HepG2 (cell line): ENCODE measurements around the gene PRODH. TPM values are rescaled to one million over a fixed set of nuclear protein-coding genes. Genes with fewer than 3 reads are reported as not detected.
"Not testable (repeated sequence)": the region's sequence is repeated elsewhere in the genome, so short reads cannot be mapped to it uniquely, and the experiment has no call there.

ENCODE experiments used
- ATAC-seq: fragments of 200-7000 bp; cut with Tn5 transposase; 3 replicates; pipeline ENCODE4 v1.9.1; 2020; ENCODE audit warnings: mild to moderate bottlenecking, moderate library complexity
- BruUV-seq: library from RNA; stranded (reverse); fragments of 400-500 nt; replicated peaks from 2 replicates; lab custom pipeline; 2021; lab: Mats Ljungman, UMichigan
- CTCF ChIA-PET: fragments of 300-600 bp; formaldehyde crosslinking; extraction: SDS; loops from one replicate; lab custom pipeline; 2021; ENCODE audit warnings: low total read pairs, inconsistent platforms, low intra/inter-chr PET ratio; lab: Yijun Ruan, JAX
- POLR2A ChIA-PET: fragments of 350-600 bp; sonication (Branson Sonifier 250); formaldehyde crosslinking; loops from one replicate; lab custom pipeline; 2020; ENCODE audit warnings: antibody characterized with exemption, inconsistent platforms; lab: Yijun Ruan, JAX
- DNase-seq: peaks from one replicate; pipeline ENCODE4 v3.0.0-alpha.2; 2015; ENCODE audit warnings: low spot score
- FAIRE-seq: peaks from 3 replicates; lab custom pipeline; 2011; peaks lifted over from hg19 to GRCh38; lab: Jason Lieb, UNC
- H2AFZ ChIP-seq: one replicate; pipeline ENCODE4 v1.6.1; 2011; ENCODE audit warnings: low read length, inconsistent platforms
- H3K27ac ChIP-seq: fragments of 300-600 bp; 3 replicates; pipeline ENCODE4 v1.8.0; 2011; ENCODE audit warnings: mixed run types, mild to moderate bottlenecking, mixed read lengths, low read length, inconsistent platforms; ENCODE audit not compliant: insufficient read depth; ENCODE audit errors: extremely low read length
- H3K27me3 ChIP-seq, 2 experiments: fragments of 200-600 bp in 1 of 2; 2 replicates in 1 of 2; 3 replicates in 1 of 2; pipeline versions ENCODE4 v1.6.0 to v1.8.0; 2011; ENCODE audit warnings: low read length in 2 of 2, mild to moderate bottlenecking in 2 of 2, moderate library complexity in 2 of 2, inconsistent platforms in 1 of 2; ENCODE audit not compliant: insufficient read depth in 2 of 2, control insufficient read depth in 1 of 2
- H3K36me3 ChIP-seq, 2 experiments: fragments of 200-600 bp in 1 of 2; replicated peaks in 1 of 2; 2 replicates in 1 of 2; 3 replicates in 1 of 2; pipeline versions ENCODE4 v1.5.1 to v1.8.0; 2011; ENCODE audit warnings: low read length in 2 of 2, inconsistent platforms in 1 of 2; ENCODE audit not compliant: insufficient read depth in 2 of 2, control insufficient read depth in 1 of 2
- H3K4me1 ChIP-seq: 2 replicates; pipeline ENCODE4 v1.5.1; 2012; ENCODE audit warnings: low read length, inconsistent platforms; ENCODE audit not compliant: insufficient read depth
- H3K4me2 ChIP-seq: 2 replicates; pipeline ENCODE4 v1.6.0; 2011; ENCODE audit warnings: low read depth, low read length, inconsistent platforms
- H3K4me3 ChIP-seq, 3 experiments: fragments of 200-600 bp in 1 of 3; sonication (generic), shearing (Covaris generic) in 1 of 3; replicated peaks in 1 of 3; 2 replicates each; pipeline ENCODE4 v1.5.1; 2011 to 2016; ENCODE audit warnings: low read length in 3 of 3, inconsistent platforms in 2 of 3, low read depth in 2 of 3, mild to moderate bottlenecking in 2 of 3, control low read depth in 1 of 3, mixed read lengths in 1 of 3; ENCODE audit not compliant: insufficient read depth in 1 of 3
- H3K79me2 ChIP-seq: one replicate; pipeline ENCODE4 v1.6.1; 2011; ENCODE audit warnings: low read length, inconsistent platforms; ENCODE audit not compliant: insufficient read depth
- H3K9ac ChIP-seq: 2 replicates; pipeline ENCODE4 v1.6.0; 2011; ENCODE audit warnings: mild to moderate bottlenecking, low read depth, low read length, inconsistent platforms; ENCODE audit not compliant: insufficient read depth
- H3K9me3 ChIP-seq: 2 replicates; pipeline ENCODE4 v1.5.1; 2012; ENCODE audit warnings: mild to moderate bottlenecking, low read length
- H4K20me1 ChIP-seq: 2 replicates; pipeline ENCODE4 v1.6.0; 2011; ENCODE audit warnings: inconsistent platforms, mild to moderate bottlenecking, low read length, moderate library complexity; ENCODE audit not compliant: insufficient read depth
- WGBS: methylation state at CpG from one replicate; pipeline ENCODE4 v1.1.6; 2017; ENCODE audit warnings: low lambda C conversion rate; 5-methylcytosine and 5-hydroxymethylcytosine counted together
- in situ Hi-C: cut with HindIII; loops from 2 replicates; pipeline ENCODE4 v1.10.0; 2017; ENCODE audit warnings: low pct_unique_long_range_greater_than_20kb; ENCODE audit not compliant: extremely low pct_ligation_motif_present
- intact Hi-C: fragments of 100-400 bp; cut with micrococcal nuclease; formaldehyde crosslinking; loops from one replicate; pipeline ENCODE4 v1.10.0; 2022; ENCODE audit not compliant: unreplicated experiment
- polyA plus RNA-seq, 8 experiments: library from polyadenylated mRNA; depleted of rRNA in 3 of 8; stranded (reverse) in 7 of 8; unstranded in 1 of 8; fragments of >200 nt; fragmentation: Illumina TruSeq in 4 of 8; extraction: Trizol in 4 of 8; gene quantifications; 2 replicates each; pipeline versions ENCODE4 v1.2.1 to v1.2.3, GENCODE V29; 2011 to 2016; ENCODE audit warnings: low read depth in 4 of 8, missing spikeins in 1 of 8, mixed read lengths in 1 of 8; ENCODE audit not compliant: insufficient read depth in 1 of 8
- total RNA-seq, 5 experiments: library from RNA; depleted of rRNA; stranded (reverse); fragments of >200 nt; fragmentation: Illumina TruSeq; extraction: Trizol; gene quantifications; 2 replicates each; pipeline ENCODE4 v1.2.3, GENCODE V29; 2016; ENCODE audit warnings: low read depth in 1 of 5

The PRODH gene
- total and polyA plus RNA-seq, 2 of the 13 experiments (the other 11 are each of a cell fraction or from before 2014, with no cell fraction given) = 0.29 to 0.30 TPM

DNA sequence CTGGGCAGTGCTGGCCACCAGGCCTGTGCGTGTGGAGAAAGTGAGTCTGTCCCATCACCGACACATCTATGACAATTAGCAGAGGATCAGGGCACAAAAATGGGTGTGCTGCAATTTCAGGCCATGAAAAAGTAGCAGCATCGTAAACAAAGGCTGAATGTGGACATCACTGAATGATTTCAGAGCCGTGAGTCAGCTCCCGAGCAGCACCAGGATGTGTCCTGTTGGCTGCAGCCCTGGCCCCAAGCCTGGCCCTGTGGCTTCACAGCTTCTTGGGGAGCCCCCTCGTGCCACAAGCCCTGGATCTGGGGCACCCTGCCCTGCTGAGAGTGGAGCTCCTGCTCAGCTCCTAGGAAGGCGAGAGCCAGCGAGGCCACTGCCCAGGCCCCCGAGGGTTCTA is 20.5 kb downstream of the PRODH start:
- CTCF ChIA-PET, POLR2A ChIA-PET, intact Hi-C loops, H3K4me3 ChIP-seq, H4K20me1 ChIP-seq, BruUV-seq, H2AFZ ChIP-seq, H3K9me3 ChIP-seq, in situ Hi-C loops, H3K9ac ChIP-seq, H3K27me3 ChIP-seq, FAIRE-seq, DNase-seq, H3K79me2 ChIP-seq, ATAC-seq, H3K27ac ChIP-seq, H3K4me2 ChIP-seq, H3K4me1 ChIP-seq, H3K36me3 ChIP-seq: not testable (repeated sequence)
- WGBS = no CpG with 5 or more reads among the region's 9 CpGs

DNA sequence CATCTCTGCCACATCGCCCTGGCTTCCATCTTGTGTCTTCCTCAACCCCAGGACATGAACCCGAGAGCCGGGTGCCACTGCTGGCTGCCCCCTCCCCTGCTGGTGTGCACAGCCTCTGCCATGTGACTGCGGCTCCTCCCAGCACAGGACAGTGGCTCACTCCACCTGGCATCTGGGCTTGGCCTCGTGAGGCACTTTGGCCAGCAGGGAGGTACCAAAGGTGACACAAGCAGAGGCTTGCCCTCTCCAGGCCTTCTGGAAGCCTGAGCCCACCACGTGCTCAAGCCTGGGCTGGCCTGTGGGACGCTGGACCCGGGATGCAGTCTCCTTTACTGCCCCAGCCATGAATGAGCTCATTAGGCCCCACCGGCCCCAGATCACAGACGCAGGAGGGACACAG is 21.5 kb downstream of the PRODH start:
- H4K20me1 ChIP-seq, H3K27me3 ChIP-seq, H2AFZ ChIP-seq, H3K27ac ChIP-seq, H3K4me2 ChIP-seq, DNase-seq, intact Hi-C loops, H3K4me1 ChIP-seq, BruUV-seq, POLR2A ChIA-PET, ATAC-seq, H3K79me2 ChIP-seq, CTCF ChIA-PET, in situ Hi-C loops, H3K9ac ChIP-seq, H3K36me3 ChIP-seq, H3K4me3 ChIP-seq, FAIRE-seq, H3K9me3 ChIP-seq: not testable (repeated sequence)
- no CpG with 5 or more reads among the region's 10 CpGs for WGBS

GRCh38 chr22:18912264-18912946 is 23.7 kb downstream of the PRODH start:
- H3K27ac ChIP-seq, H3K4me1 ChIP-seq, POLR2A ChIA-PET, CTCF ChIA-PET, BruUV-seq, H3K36me3 ChIP-seq, H3K79me2 ChIP-seq, H4K20me1 ChIP-seq, DNase-seq, H3K9ac ChIP-seq, H3K4me3 ChIP-seq, in situ Hi-C loops, H3K27me3 ChIP-seq, H2AFZ ChIP-seq, H3K4me2 ChIP-seq, H3K9me3 ChIP-seq, intact Hi-C loops: not testable (repeated sequence)
- FAIRE-seq (peak; percentile 21), ATAC-seq (peak; percentile 91)
- WGBS = no CpG with 5 or more reads among the region's 10 CpGs

- ATAC-seq, H3K4me2 ChIP-seq, H3K27ac ChIP-seq, H3K36me3 ChIP-seq, DNase-seq, BruUV-seq, H3K4me3 ChIP-seq, FAIRE-seq, H3K9ac ChIP-seq, H3K27me3 ChIP-seq, H3K9me3 ChIP-seq, H4K20me1 ChIP-seq, POLR2A ChIA-PET, H3K4me1 ChIP-seq, CTCF ChIA-PET, intact Hi-C loops, H3K79me2 ChIP-seq, H2AFZ ChIP-seq, in situ Hi-C loops: not testable (repeated sequence)
- no CpG with 5 or more reads among the region's 2 CpGs for WGBS
These were observed 24.6 kb downstream of the PRODH start for GRCh38 chr22:18911535-18911934.
